A549 (cell line): Measurements from ENCODE around the gene LARGE1. TPM values are rescaled to one million over a fixed set of nuclear protein-coding genes. Genes with fewer than 3 reads are reported as not detected.

Experiments
- ATAC-seq, 2 experiments: fragments of 200-7000 bp in 1 of 2; fragments of >200 bp in 1 of 2; cut with Nextera tagmentation in 1 of 2; cut with Tn5 transposase in 1 of 2; 3 replicates each; pipeline versions ENCODE4 v1.8.0 to v1.9.1; 2018 to 2020; ENCODE audit warnings: mild to moderate bottlenecking in 1 of 2, moderate library complexity in 1 of 2
- CTCF ChIA-PET: fragments of 300-600 bp; sonication (Branson Sonifier 250); formaldehyde crosslinking; extraction: SDS; loops from one replicate; lab custom pipeline; 2021; ENCODE audit warnings: antibody characterized with exemption, inconsistent platforms; lab: Yijun Ruan, JAX
- POLR2A ChIA-PET: fragments of 350-600 bp; formaldehyde crosslinking; extraction: SDS; loops from one replicate; lab custom pipeline; 2021; ENCODE audit warnings: antibody characterized with exemption, inconsistent platforms; lab: Yijun Ruan, JAX
- DNase-seq, 2 experiments: peaks; one replicate each; pipeline versions ENCODE4 v3.0.0 to v3.0.0-alpha.2; 2011 to 2016; ENCODE audit warnings: low read depth in 1 of 2, low spot score in 1 of 2
- FAIRE-seq: peaks from 2 replicates; lab custom pipeline; 2011; peaks lifted over from hg19 to GRCh38; lab: Jason Lieb, UNC
- H3K27ac ChIP-seq, 2 experiments: fragments of >200 bp; sonication (Bioruptor Twin); formaldehyde crosslinking; 3 replicates each; pipeline ENCODE4 v1.5.1; 2016 to 2017
- H3K4me1 ChIP-seq: fragments of >200 bp; sonication (Bioruptor Twin); formaldehyde crosslinking; 3 replicates; pipeline ENCODE4 v1.6.1; 2016
- H3K4me2 ChIP-seq: fragments of >200 bp; sonication (Bioruptor Twin); formaldehyde crosslinking; 3 replicates; pipeline ENCODE4 v1.6.1; 2016
- H3K4me3 ChIP-seq: fragments of >200 bp; sonication (Bioruptor Twin); formaldehyde crosslinking; 3 replicates; pipeline ENCODE4 v1.5.1; 2016
- H3K9me3 ChIP-seq: fragments of >200 bp; sonication (Bioruptor Twin); formaldehyde crosslinking; 3 replicates; pipeline ENCODE4 v1.6.1; 2016
- ATOH8 ChIP-seq: fragments of 250-450 bp; sonication (Bioruptor Pico); IDR thresholded peaks from 2 replicates; pipeline ENCODE4 v1.5.0; 2020; ENCODE audit warnings: low read depth, mild to moderate bottlenecking, moderate library complexity
- BHLHE40 ChIP-seq: IDR thresholded peaks from 2 replicates; pipeline ENCODE4 v1.6.1; 2012; ENCODE audit warnings: low read depth, low read length, inconsistent platforms
- CEBPB ChIP-seq, 2 experiments: fragments of >200 bp in 1 of 2; sonication (Bioruptor Twin) in 1 of 2; formaldehyde crosslinking in 1 of 2; IDR thresholded peaks; 2 replicates each; pipeline ENCODE4 v1.6.1; 2012 to 2016
- E2F6 ChIP-seq: IDR thresholded peaks from 2 replicates; pipeline ENCODE4 v1.6.1; 2012; ENCODE audit warnings: low read depth, borderline replicate concordance
- FOSB ChIP-seq: fragments of 250-450 bp; sonication (Bioruptor Pico); IDR thresholded peaks from 2 replicates; pipeline ENCODE4 v1.5.0; 2020; ENCODE audit warnings: mild to moderate bottlenecking, moderate library complexity
- FOXS1 ChIP-seq: fragments of 250-450 bp; sonication (Bioruptor Pico); IDR thresholded peaks from 2 replicates; pipeline ENCODE4 v1.5.0; 2020; ENCODE audit warnings: mild to moderate bottlenecking, moderate library complexity
- HEYL ChIP-seq: fragments of 250-450 bp; sonication (Bioruptor Pico); IDR thresholded peaks from 2 replicates; pipeline ENCODE4 v1.8.0; 2021; ENCODE audit warnings: mild to moderate bottlenecking, moderate library complexity
- HOXB13 ChIP-seq: fragments of 250-450 bp; sonication (Bioruptor Pico); IDR thresholded peaks from 2 replicates; pipeline ENCODE4 v1.5.0; 2020; ENCODE audit warnings: low read depth, mild to moderate bottlenecking, moderate library complexity
- JUN ChIP-seq, 2 experiments: fragments of >200 bp; sonication (Bioruptor Twin); formaldehyde crosslinking; IDR thresholded peaks; 2 replicates in 1 of 2; 3 replicates in 1 of 2; pipeline ENCODE4 v1.6.1; 2016 to 2017
- MAFK ChIP-seq: fragments of 450-650 bp; IDR thresholded peaks from 2 replicates; pipeline ENCODE4 v1.6.1; 2014; ENCODE audit not compliant: partially characterized antibody
- MYC ChIP-seq: IDR thresholded peaks from 2 replicates; pipeline ENCODE4 v1.6.1; 2012; ENCODE audit warnings: mild to moderate bottlenecking, inconsistent platforms, low read length, improper control_type of control experiment, borderline replicate concordance
- NFE2L2 ChIP-seq: fragments of 150-350 bp; conservative IDR thresholded peaks from 2 replicates; pipeline ENCODE4 v1.6.1; 2014; ENCODE audit warnings: low read length
- RAD21 ChIP-seq, 2 experiments: fragments of >200 bp in 1 of 2; sonication (Bioruptor Twin) in 1 of 2; formaldehyde crosslinking in 1 of 2; IDR thresholded peaks in 1 of 2; conservative IDR thresholded peaks in 1 of 2; 2 replicates in 1 of 2; 3 replicates in 1 of 2; pipeline ENCODE4 v1.6.1; 2012 to 2018; ENCODE audit warnings: inconsistent platforms in 1 of 2
- RCOR1 ChIP-seq: fragments of 150-350 bp; IDR thresholded peaks from 2 replicates; pipeline ENCODE4 v1.6.1; 2014; ENCODE audit warnings: antibody characterized with exemption, low read length, low read depth
- REST ChIP-seq: fragments of 200-600 bp; sonication (generic); IDR thresholded peaks from 2 replicates; pipeline ENCODE4 v1.6.1; 2016; ENCODE audit warnings: antibody characterized with exemption, mild to moderate bottlenecking, moderate library complexity
- RFX5 ChIP-seq: fragments of 450-650 bp; IDR thresholded peaks from 2 replicates; pipeline ENCODE4 v1.7.1; 2014; ENCODE audit warnings: antibody characterized with exemption, mild to moderate bottlenecking, moderate library complexity
- SMC3 ChIP-seq: fragments of >200 bp; sonication (Bioruptor Twin); formaldehyde crosslinking; IDR thresholded peaks from 3 replicates; pipeline ENCODE4 v1.6.1; 2018; ENCODE audit warnings: inconsistent platforms
- SREBF2 ChIP-seq: fragments of 450-650 bp; IDR thresholded peaks from 2 replicates; pipeline ENCODE4 v1.6.1; 2014; ENCODE audit warnings: mild to moderate bottlenecking, moderate library complexity
- TP53 ChIP-seq: fragments of 250-450 bp; sonication (Bioruptor Pico); IDR thresholded peaks from 2 replicates; pipeline ENCODE4 v1.5.0; 2021; ENCODE audit warnings: mild to moderate bottlenecking, moderate library complexity
- ZC3H11A ChIP-seq: fragments of 450-650 bp; IDR thresholded peaks from 2 replicates; pipeline ENCODE4 v1.6.1; 2014; ENCODE audit warnings: antibody characterized with exemption, mild to moderate bottlenecking
- ZFP36 ChIP-seq: fragments of 450-650 bp; IDR thresholded peaks from 2 replicates; pipeline ENCODE4 v1.6.1; 2014; ENCODE audit warnings: borderline replicate concordance; ENCODE audit not compliant: partially characterized antibody
- ZSCAN20 ChIP-seq: fragments of 250-450 bp; sonication (Bioruptor Pico); IDR thresholded peaks from 2 replicates; pipeline ENCODE4 v1.8.0; 2022; ENCODE audit warnings: mild to moderate bottlenecking, moderate library complexity
- WGBS: methylation state at CpG from one replicate; pipeline ENCODE4 v1.1.6; 2017; ENCODE audit errors: missing lambda C conversion rate; 5-methylcytosine and 5-hydroxymethylcytosine counted together
- polyA plus RNA-seq, 4 experiments: library from polyadenylated mRNA; depleted of rRNA in 3 of 4; stranded (reverse); fragments of >200 nt; fragmentation: RNase III in 1 of 4; extraction: RNeasy Plus Mini Kit Qiagen cat#74134 plus additional on column Dnase treatment in 1 of 4; gene quantifications; 2 replicates in 3 of 4; 3 replicates in 1 of 4; pipeline ENCODE4 v1.2.3, GENCODE V29; 2011 to 2017
- TF ChIP-seq, protein P1 (sequence below): fragments of 150-350 bp; IDR thresholded peaks from 2 replicates; pipeline ENCODE4 v1.6.1; 2014; ENCODE audit warnings: low read depth, mild to moderate bottlenecking, low read length

LARGE1 gene
- polyA plus RNA-seq, 2 of the 4 experiments (the other 2 are of a cell fraction): 2.7 to 5.8 TPM

DNA sequence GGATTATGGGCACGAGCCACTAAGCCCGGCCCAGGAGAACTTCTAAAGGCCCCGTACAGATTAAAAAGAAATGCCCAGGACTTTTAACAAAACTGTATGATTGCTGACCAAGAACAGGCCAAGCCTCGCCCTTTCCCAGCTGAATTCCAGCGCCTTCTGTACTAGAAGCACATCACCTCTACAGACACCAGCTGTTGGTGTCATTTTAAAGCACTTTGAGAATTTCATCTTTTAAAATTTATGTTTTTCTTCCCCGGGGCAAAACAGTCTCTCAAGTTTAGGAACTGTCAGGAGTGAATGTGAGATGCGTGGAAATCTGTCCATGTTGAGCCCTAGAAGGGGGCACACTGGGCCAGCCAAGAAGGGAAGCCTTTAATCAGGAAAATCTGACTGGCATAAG is 362.4 kb downstream of the LARGE1 start:
- TF ChIP-seq TP53 (CRISPR knock-in tag) (no peak), RFX5 (no peak), NFE2L2 (no peak), ZSCAN20 (no peak), E2F6 (no peak), HOXB13 (CRISPR knock-in tag) (no peak), MAFK (no peak), RCOR1 (no peak), FOSB (CRISPR knock-in tag) (no peak)
- POLR2A ChIA-PET: no interaction called here

GRCh38 chr22:33555814-33556522 is 364.3 kb downstream of the LARGE1 start:
- ChIA-PET POLR2A (no interaction called here), CTCF (no interaction called here)
- TF ChIP-seq BHLHE40: no peak
- TF ChIP-seq ZC3H11A: no peak
- no peak for TF ChIP-seq CEBPB (IDR thresholded peaks at IDR 0.05)
- no peak for TF ChIP-seq HEYL
- no peak for TF ChIP-seq SREBF2
- TF ChIP-seq ZFP36: no peak
- no peak for TF ChIP-seq ATOH8

More for the DNA sequence above, 362.4 kb downstream of the LARGE1 start:
- no peaks in the 10 kb centered on the region for H3K9me3 ChIP-seq
- CTCF ChIA-PET: no interaction called here
- 90% methylated on average over 7 of the region's 7 CpGs for WGBS
- FAIRE-seq (no peak), ATAC-seq (no peak), DNase-seq (no peak)
- no peak overlapping the region for H3K4me3 ChIP-seq
- peaks cover 8% of the 10 kb centered on the region; the same call in 1 of the 3 replicates for H3K4me1 ChIP-seq
- no peak overlapping the region for H3K27ac ChIP-seq
- no peak overlapping the region for H3K4me2 ChIP-seq

DNA sequence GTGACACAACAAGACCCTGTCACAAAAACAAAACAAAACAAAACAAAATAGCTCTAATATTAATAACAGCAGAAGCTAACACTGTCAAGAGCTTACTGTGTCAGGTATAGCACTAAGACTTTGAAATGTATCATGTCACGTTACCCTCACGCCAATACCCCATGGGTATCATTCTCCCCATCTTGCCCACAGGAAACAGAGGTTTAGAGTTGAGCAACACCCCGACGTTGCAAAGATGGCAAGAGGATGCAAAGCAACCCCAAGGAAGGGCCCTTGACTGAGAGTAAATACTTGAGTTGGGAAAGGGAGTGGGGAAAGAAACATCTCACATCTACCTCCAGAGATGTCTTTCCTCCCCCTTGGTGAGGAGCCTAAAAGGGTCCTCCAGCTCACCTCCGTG is 366.8 kb downstream of the LARGE1 start:
- H3K9me3 ChIP-seq: no peaks in the 10 kb centered on the region
- WGBS: 89% methylated on average over 5 of the region's 5 CpGs
- no peak overlapping the region for H3K4me2 ChIP-seq
- no peak overlapping the region for H3K27ac ChIP-seq
- peaks cover 8% of the 10 kb centered on the region; the same call in 1 of the 3 replicates for H3K4me1 ChIP-seq
- CTCF ChIA-PET: interaction anchor here (0.5 to 0.7 kb wide), 2 partner anchors 77 to 195 kb away, joined by 3 to 4 read pairs; no protein-coding TSS in a partner anchor
- FAIRE-seq: no peak
- H3K4me3 ChIP-seq: no peak overlapping the region
- TF ChIP-seq REST: no peak
- TF ChIP-seq RFX5: no peak
- TF ChIP-seq SREBF2: no peak
- TF ChIP-seq, protein P1, sequence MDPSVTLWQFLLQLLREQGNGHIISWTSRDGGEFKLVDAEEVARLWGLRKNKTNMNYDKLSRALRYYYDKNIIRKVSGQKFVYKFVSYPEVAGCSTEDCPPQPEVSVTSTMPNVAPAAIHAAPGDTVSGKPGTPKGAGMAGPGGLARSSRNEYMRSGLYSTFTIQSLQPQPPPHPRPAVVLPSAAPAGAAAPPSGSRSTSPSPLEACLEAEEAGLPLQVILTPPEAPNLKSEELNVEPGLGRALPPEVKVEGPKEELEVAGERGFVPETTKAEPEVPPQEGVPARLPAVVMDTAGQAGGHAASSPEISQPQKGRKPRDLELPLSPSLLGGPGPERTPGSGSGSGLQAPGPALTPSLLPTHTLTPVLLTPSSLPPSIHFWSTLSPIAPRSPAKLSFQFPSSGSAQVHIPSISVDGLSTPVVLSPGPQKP: no peak
- TF ChIP-seq ZFP36: no peak
- no peak for TF ChIP-seq SMC3
- TF ChIP-seq MYC: no peak
- no peak for TF ChIP-seq JUN (IDR thresholded peaks at IDR 0.05)
- TF ChIP-seq RAD21 (conservative IDR thresholded peaks at IDR 0.05 in 1 of 2, IDR thresholded peaks at IDR 0.05 in 1 of 2): no peak
- no peak for TF ChIP-seq FOXS1 (CRISPR knock-in tag)
- TF ChIP-seq FOSB (CRISPR knock-in tag): no peak
- DNase-seq: no peak
- ATAC-seq: no peak
- POLR2A ChIA-PET: interaction anchor here (1.2 kb wide), 1 partner anchor 14 kb away, joined by 3 read pairs; no protein-coding TSS in a partner anchor

More at GRCh38 chr22:33555814-33556522, 364.3 kb downstream of the LARGE1 start:
- no peak overlapping the region for H3K4me2 ChIP-seq
- ATAC-seq (no peak), FAIRE-seq (no peak), DNase-seq (no peak)
- H3K9me3 ChIP-seq: no peaks in the 10 kb centered on the region
- H3K4me3 ChIP-seq: no peak overlapping the region
- 78% methylated on average over 5 of the region's 5 CpGs for WGBS
- peaks cover 8% of the 10 kb centered on the region; the same call in 1 of the 3 replicates for H3K4me1 ChIP-seq
- no peak overlapping the region for H3K27ac ChIP-seq
